GM12873 (cell line): ENCODE measurements around the gene ASB5.

Experiments used
- TF ChIP-seq, protein P1 (sequence below): IDR thresholded peaks from 2 replicates; pipeline ENCODE4 v1.5.1; 2012; ENCODE audit warnings: low read depth, mild to moderate bottlenecking, moderate library complexity, low read length, control low read depth; ENCODE audit not compliant: insufficient read depth; ENCODE audit errors: missing control alignments

Gene ASB5

DNA sequence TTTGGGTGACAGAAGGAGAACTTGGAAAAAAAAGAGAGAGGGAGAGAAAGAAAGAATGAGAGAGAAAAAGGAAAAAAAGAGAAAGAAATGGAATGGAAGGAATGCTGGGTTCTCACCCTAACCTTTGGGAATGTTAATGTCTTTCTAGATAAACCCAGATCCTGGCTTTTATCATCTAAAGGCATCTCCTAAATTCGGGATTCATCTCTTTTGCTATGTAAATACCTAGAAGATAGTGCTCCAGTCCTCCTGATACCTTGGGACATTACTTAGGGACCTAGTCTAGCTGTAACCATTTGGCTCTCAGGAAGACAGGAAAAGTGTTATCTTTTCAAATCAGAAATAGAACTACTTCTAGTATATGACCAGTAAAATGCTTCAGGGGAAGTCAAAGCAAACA, 34.9 kb upstream of the ASB5 start:
- TF ChIP-seq, protein P1, sequence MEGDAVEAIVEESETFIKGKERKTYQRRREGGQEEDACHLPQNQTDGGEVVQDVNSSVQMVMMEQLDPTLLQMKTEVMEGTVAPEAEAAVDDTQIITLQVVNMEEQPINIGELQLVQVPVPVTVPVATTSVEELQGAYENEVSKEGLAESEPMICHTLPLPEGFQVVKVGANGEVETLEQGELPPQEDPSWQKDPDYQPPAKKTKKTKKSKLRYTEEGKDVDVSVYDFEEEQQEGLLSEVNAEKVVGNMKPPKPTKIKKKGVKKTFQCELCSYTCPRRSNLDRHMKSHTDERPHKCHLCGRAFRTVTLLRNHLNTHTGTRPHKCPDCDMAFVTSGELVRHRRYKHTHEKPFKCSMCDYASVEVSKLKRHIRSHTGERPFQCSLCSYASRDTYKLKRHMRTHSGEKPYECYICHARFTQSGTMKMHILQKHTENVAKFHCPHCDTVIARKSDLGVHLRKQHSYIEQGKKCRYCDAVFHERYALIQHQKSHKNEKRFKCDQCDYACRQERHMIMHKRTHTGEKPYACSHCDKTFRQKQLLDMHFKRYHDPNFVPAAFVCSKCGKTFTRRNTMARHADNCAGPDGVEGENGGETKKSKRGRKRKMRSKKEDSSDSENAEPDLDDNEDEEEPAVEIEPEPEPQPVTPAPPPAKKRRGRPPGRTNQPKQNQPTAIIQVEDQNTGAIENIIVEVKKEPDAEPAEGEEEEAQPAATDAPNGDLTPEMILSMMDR: no peak

DNA sequence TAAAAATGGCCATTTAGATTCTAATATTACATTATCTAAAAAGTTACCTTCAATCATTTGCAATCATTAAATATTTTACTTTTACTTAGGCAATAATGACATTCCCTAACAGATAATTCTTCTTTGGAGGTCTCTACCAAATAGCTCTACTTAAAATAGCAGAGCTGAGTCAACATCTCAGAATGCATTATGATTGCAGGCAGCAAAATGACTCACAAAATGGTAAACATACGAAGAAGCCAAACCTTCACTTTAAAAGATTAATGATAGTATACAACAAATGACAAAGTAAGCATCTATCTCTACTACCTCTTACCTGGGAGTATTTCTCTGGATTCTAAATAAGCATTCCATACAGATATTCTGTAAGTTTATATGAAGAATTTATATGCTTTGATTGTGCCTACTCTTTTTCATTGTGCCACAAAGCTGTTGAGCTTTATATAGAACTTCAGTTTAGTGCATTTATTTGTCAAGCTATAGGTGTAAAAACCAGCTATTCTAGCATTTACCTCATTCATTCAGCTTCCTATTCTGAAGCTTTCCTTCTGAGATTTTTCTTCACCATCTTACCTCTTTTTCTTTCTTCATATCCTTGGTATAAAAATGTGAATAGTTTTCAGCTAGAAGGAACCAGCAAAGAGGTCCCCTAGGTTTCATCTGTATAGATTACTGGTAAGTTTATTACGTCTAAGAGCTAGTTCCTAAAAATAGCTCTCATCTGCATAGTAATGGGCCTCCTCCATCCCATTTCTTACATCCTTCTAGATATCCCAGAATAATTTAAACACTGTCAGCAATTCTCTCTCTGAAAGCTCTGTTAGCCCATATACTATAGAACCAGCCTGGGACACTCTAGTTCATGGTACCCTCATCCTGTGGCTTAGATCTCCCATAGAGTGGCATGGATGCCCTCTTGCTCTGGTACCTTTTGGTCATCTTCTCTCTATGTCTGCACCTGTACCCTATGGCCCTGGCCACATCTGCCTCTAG, 33.6 kb upstream of the ASB5 start:
- TF ChIP-seq, protein P1: no peak

DNA sequence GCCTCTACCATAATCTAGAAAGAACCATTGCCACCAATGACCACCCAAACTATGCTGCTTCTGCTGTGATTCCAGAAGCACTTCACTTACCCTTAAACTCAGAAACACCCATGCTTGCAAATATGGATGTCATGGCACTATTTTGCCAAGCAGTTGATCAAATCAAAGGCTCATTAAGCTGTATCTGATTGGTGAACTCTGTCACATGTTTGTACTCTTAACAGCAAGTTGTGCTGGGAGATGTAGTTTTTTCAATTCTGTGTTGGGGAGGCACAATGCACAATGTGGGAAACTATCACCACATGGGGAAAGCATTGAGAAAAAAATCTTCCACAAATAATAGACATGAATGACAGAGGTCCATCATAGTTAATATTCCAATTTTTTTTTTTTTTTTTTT, 31.5 kb upstream of the ASB5 start:
- TF ChIP-seq, protein P1: no peak

DNA sequence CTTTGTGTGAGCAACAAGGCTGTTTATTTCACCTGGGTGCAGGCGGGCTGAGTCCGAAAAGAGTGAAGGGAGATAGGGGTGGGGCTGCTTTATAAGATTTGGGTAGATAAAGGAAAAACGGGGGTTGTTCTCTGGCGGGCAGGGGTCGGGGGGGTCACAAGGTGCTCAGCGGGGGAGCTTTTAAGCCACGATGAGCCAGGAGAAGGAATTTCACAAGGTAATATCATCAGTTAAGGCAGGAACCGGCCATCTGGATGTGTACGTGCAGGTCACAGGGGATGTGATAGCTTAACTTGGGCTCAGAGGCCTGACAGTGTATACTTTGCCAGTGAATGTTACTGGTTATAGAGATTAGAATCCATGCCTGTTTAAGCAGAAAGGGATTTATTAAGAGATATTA, 31.0 kb upstream of the ASB5 start:
- TF ChIP-seq, protein P1: no peak

DNA sequence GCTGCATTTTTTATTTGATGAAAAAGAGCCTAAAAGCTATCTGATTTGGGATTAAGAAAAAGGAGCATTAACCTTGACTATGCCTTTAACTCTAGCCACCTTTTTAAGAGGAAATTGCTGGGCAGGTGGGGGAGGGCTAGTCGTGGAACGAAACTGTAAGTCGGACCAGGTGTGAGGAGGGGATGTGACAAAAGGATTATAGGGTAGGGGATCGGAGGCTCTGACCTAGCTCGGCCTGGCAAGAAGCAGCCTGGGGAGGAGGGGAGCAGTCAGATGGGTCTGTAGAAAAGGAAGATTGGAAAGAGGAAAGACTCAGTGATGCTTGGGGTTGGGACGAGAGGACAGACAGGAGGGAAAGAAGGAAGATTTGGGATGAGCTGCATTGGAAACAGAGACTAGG, 29.6 kb upstream of the ASB5 start:
- TF ChIP-seq, protein P1: no peak

- TF ChIP-seq, protein P1: no peak
These were observed 24.6 kb upstream of the ASB5 start for GRCh38 chr4:176293660-176294059.

- TF ChIP-seq, protein P1: no peak
These were observed 23.9 kb upstream of the ASB5 start for GRCh38 chr4:176292920-176293319.
